ENCODE measurements around the gene GRIN2D. TPM values are rescaled to one million over a fixed set of nuclear protein-coding genes. Genes with fewer than 3 reads are reported as not detected.

The GRIN2D gene
- total RNA-seq, 5 donors from 2014 or later (not counting 1 experiment from before 2014, with no cell fraction given), result 0.13 to 0.23 (median 0.16) TPM; not detected in 1

DNA sequence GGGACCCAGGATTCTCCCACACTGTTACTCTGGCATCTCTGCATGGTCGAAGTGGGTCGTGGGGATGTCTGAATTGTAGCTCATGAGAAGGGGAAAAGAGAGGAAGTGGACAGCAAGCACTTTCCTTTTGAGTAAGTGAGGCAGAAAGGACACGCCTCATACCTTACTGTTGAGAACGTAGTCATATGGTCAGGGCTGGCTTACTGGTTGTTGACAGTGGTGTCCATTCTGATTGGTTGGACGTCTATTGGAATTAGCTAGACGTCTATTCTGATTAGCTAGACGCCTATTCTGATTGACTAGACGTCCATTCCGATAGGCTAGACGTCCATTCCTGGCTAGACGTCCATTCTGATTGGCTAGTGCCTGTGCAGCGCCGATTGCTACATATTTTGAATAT lies 12.4 kb downstream of the GRIN2D start:
- ATAC-seq (replicated peaks in 1 of 4), result no peak

DNA sequence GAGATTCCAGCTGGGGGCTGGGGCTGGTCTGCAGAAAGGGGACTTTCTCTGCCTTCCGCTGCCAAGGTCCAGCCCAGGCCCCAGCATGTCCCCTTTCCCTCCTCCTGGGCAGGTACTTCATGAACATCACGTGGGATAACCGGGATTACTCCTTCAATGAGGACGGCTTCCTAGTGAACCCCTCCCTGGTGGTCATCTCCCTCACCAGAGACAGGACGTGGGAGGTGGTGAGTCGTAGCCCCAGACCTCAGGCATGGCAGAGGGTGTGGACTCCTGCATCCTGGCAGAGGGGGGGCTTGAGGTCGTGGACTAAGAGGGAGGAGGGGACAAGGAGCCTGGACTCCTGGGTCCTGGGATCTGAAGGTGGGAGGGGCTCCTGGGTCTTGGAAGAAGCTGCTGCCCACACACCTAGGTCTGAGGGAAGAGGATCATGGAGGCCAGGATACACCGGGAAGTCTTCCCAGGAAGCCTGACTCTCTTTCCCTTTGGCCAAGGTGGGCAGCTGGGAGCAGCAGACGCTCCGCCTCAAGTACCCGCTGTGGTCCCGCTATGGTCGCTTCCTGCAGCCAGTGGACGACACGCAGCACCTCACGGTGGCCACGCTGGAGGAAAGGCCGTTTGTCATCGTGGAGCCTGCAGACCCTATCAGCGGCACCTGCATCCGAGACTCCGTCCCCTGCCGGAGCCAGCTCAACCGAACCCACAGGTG lies 20.6 kb downstream of the GRIN2D start:
- Mint-ChIP-seq H3K9me3 (no peaks in the 10 kb centered on the region), H3K4me3 (peak overlapping the region in 2 of 3 donors; percentile 76 to 85), H3K27me3 (peaks cover 1 to 15% of the 10 kb centered on the region in 2 donors), H3K4me1 (peaks cover 16 to 31% (median 24%) of the 10 kb centered on the region in 3 donors), H3K27ac (peak overlapping the region in 1 of 2 donors; percentile 55), H3K36me3 (no peaks in the 10 kb centered on the region)
- Histone ChIP-seq H3K27ac (ENCODE audit: low read length) (no peak overlapping the region), H3K4me3 (ENCODE audit: control insufficient read depth in 1 of 2, extremely low read depth in 1 of 2, low read length in 1 of 2) (peak overlapping the region in 1 of 2 donors; percentile 43), H3K9me3 (no peaks in the 10 kb centered on the region), H3K4me1 (ENCODE audit: control insufficient read depth in 1 of 2, extremely low read depth in 1 of 2, insufficient read depth in 2 of 2, low read length in 2 of 2) (peaks cover 0 to 29% of the 10 kb centered on the region in 2 experiments), H3K36me3 (ENCODE audit: control insufficient read depth in 2 of 2, extremely low read depth in 1 of 2, insufficient read depth in 1 of 2, low read length in 1 of 2) (no peaks in the 10 kb centered on the region), H3K27me3 (replicated peaks in 1 of 2; ENCODE audit: control insufficient read depth in 2 of 2, extremely low read depth in 1 of 2, insufficient read depth in 2 of 2, low read length in 1 of 2) (peaks cover 0 to 49% of the 10 kb centered on the region in 2 experiments)
- no peak for ATAC-seq (replicated peaks in 1 of 4)
- ChIA-PET POLR2A (interaction anchor here in 1 of 2 donors (0.6 kb wide), 1 partner anchor 89 kb away, joined by 9 read pairs; the partner anchor contains the start of gene EMP3), CTCF (no interaction called here)
- WGBS (ENCODE audit: insufficient coverage), result 60% methylated on average over 21 of the region's 24 CpGs
- no peak for DNase-seq

More for the DNA sequence above, 12.4 kb downstream of the GRIN2D start:
- no peak overlapping the region for H3K27ac ChIP-seq (ENCODE audit: low read length)
- peaks cover 0 to 5% (median 0%) of the 10 kb centered on the region in 3 donors for H3K9me3 Mint-ChIP-seq
- CTCF ChIA-PET, result no interaction called here
- peaks cover 11 to 15% of the 10 kb centered on the region in 2 donors for H3K27me3 Mint-ChIP-seq
- H3K4me1 Mint-ChIP-seq, result peaks cover 6% of the 10 kb centered on the region in 3 donors
- H3K4me3 Mint-ChIP-seq, result no peak overlapping the region
- H3K4me1 ChIP-seq (ENCODE audit: control insufficient read depth in 1 of 2, extremely low read depth in 1 of 2, insufficient read depth in 2 of 2, low read length in 2 of 2), result peaks cover 0 to 6% of the 10 kb centered on the region in 2 experiments
- DNase-seq, result no peak
- H3K4me3 ChIP-seq (ENCODE audit: control insufficient read depth in 1 of 2, extremely low read depth in 1 of 2, low read length in 1 of 2), result no peak overlapping the region
- WGBS (ENCODE audit: insufficient coverage), result 74% methylated on average over 11 of the region's 13 CpGs
- no peaks in the 10 kb centered on the region for H3K36me3 ChIP-seq (ENCODE audit: control insufficient read depth in 2 of 2, extremely low read depth in 1 of 2, insufficient read depth in 1 of 2, low read length in 1 of 2)
- POLR2A ChIA-PET, result no interaction called here
- peaks cover 0 to 11% of the 10 kb centered on the region in 2 experiments for H3K27me3 ChIP-seq (replicated peaks in 1 of 2; ENCODE audit: control insufficient read depth in 2 of 2, extremely low read depth in 1 of 2, insufficient read depth in 2 of 2, low read length in 1 of 2)
- H3K27ac Mint-ChIP-seq, result no peak overlapping the region
- H3K9me3 ChIP-seq, result no peaks in the 10 kb centered on the region
- H3K36me3 Mint-ChIP-seq, result no peaks in the 10 kb centered on the region

- no peaks in the 10 kb centered on the region for H3K9me3 ChIP-seq
- H3K4me3 ChIP-seq (ENCODE audit: control insufficient read depth in 1 of 2, extremely low read depth in 1 of 2, low read length in 1 of 2), result peak overlapping the region in 1 of 2 donors; percentile 43
- Mint-ChIP-seq H3K36me3 (no peaks in the 10 kb centered on the region), H3K4me3 (peak overlapping the region; percentile 3 to 85 (median 76)), H3K9me3 (no peaks in the 10 kb centered on the region), H3K27me3 (peaks cover 4 to 17% of the 10 kb centered on the region in 2 donors), H3K4me1 (peaks cover 20 to 35% (median 27%) of the 10 kb centered on the region in 3 donors), H3K27ac (no peak overlapping the region)
- 4% methylated on average over 11 of the region's 14 CpGs for whole genome bisulfite sequencing (ENCODE audit: insufficient coverage)
- ATAC-seq (replicated peaks in 1 of 4) (peak; percentile 59 to 77 (median 72)), DNase-seq (peak; percentile 39 to 83 (median 65))
- CTCF ChIA-PET, result interaction anchor here in 1 of 2 donors (0.6 kb wide), 1 partner anchor 12 kb away, joined by 3 read pairs; no protein-coding TSS in a partner anchor
- POLR2A ChIA-PET, result no interaction called here
- H3K27me3 ChIP-seq (replicated peaks in 1 of 2; ENCODE audit: control insufficient read depth in 2 of 2, extremely low read depth in 1 of 2, insufficient read depth in 2 of 2, low read length in 1 of 2), result peaks cover 0 to 55% of the 10 kb centered on the region in 2 experiments
- H3K36me3 ChIP-seq (ENCODE audit: control insufficient read depth in 2 of 2, extremely low read depth in 1 of 2, insufficient read depth in 1 of 2, low read length in 1 of 2), result no peaks in the 10 kb centered on the region
- no peak overlapping the region for H3K27ac ChIP-seq (ENCODE audit: low read length)
- peaks cover 0 to 35% of the 10 kb centered on the region in 2 experiments for H3K4me1 ChIP-seq (ENCODE audit: control insufficient read depth in 1 of 2, extremely low read depth in 1 of 2, insufficient read depth in 2 of 2, low read length in 2 of 2)
Measured at GRCh38 chr19:48415395-48415794, 21.9 kb downstream of the GRIN2D start.

- CTCF ChIA-PET, result no interaction called here
- ATAC-seq (replicated peaks in 1 of 4) (no peak), DNase-seq (no peak)
- Mint-ChIP-seq H3K36me3 (no peaks in the 10 kb centered on the region), H3K27ac (no peak overlapping the region), H3K4me1 (peaks cover 20 to 35% (median 27%) of the 10 kb centered on the region in 3 donors), H3K4me3 (peak overlapping the region in 1 of 3 donors; percentile 85), H3K9me3 (no peaks in the 10 kb centered on the region), H3K27me3 (peaks cover 4 to 17% of the 10 kb centered on the region in 2 donors)
- 37% methylated on average over 30 of the region's 30 CpGs for WGBS (ENCODE audit: insufficient coverage)
- Histone ChIP-seq H3K36me3 (ENCODE audit: control insufficient read depth in 2 of 2, extremely low read depth in 1 of 2, insufficient read depth in 1 of 2, low read length in 1 of 2) (no peaks in the 10 kb centered on the region), H3K27ac (ENCODE audit: low read length) (no peak overlapping the region), H3K4me3 (ENCODE audit: control insufficient read depth in 1 of 2, extremely low read depth in 1 of 2, low read length in 1 of 2) (no peak overlapping the region), H3K4me1 (ENCODE audit: control insufficient read depth in 1 of 2, extremely low read depth in 1 of 2, insufficient read depth in 2 of 2, low read length in 2 of 2) (peaks cover 0 to 35% of the 10 kb centered on the region in 2 experiments), H3K27me3 (replicated peaks in 1 of 2; ENCODE audit: control insufficient read depth in 2 of 2, extremely low read depth in 1 of 2, insufficient read depth in 2 of 2, low read length in 1 of 2) (peaks cover 0 to 55% of the 10 kb centered on the region in 2 experiments), H3K9me3 (no peaks in the 10 kb centered on the region)
- POLR2A ChIA-PET, result no interaction called here
Measured at GRCh38 chr19:48415806-48416221, 22.3 kb downstream of the GRIN2D start.

- H3K9me3 ChIP-seq, result no peaks in the 10 kb centered on the region
- H3K4me1 ChIP-seq (ENCODE audit: control insufficient read depth in 1 of 2, extremely low read depth in 1 of 2, insufficient read depth in 2 of 2, low read length in 2 of 2), result peaks cover 0 to 35% of the 10 kb centered on the region in 2 experiments
- no peak overlapping the region for H3K4me3 ChIP-seq (ENCODE audit: control insufficient read depth in 1 of 2, extremely low read depth in 1 of 2, low read length in 1 of 2)
- no peaks in the 10 kb centered on the region for H3K9me3 Mint-ChIP-seq
- no peak overlapping the region for H3K27ac ChIP-seq (ENCODE audit: low read length)
- H3K27me3 ChIP-seq (replicated peaks in 1 of 2; ENCODE audit: control insufficient read depth in 2 of 2, extremely low read depth in 1 of 2, insufficient read depth in 2 of 2, low read length in 1 of 2), result peaks cover 0 to 61% of the 10 kb centered on the region in 2 experiments
- no peak for DNase-seq
- no peak overlapping the region for H3K27ac Mint-ChIP-seq
- no peaks in the 10 kb centered on the region for H3K36me3 Mint-ChIP-seq
- H3K36me3 ChIP-seq (ENCODE audit: control insufficient read depth in 2 of 2, extremely low read depth in 1 of 2, insufficient read depth in 1 of 2, low read length in 1 of 2), result no peaks in the 10 kb centered on the region
- H3K4me1 Mint-ChIP-seq, result peaks cover 20 to 35% (median 27%) of the 10 kb centered on the region in 3 donors
- POLR2A ChIA-PET, result no interaction called here
- CTCF ChIA-PET, result no interaction called here
- 89% methylated on average over 4 of the region's 7 CpGs for WGBS (ENCODE audit: insufficient coverage)
- H3K4me3 Mint-ChIP-seq, result no peak overlapping the region
- no peak for ATAC-seq (replicated peaks in 1 of 4)
- H3K27me3 Mint-ChIP-seq, result peaks cover 4 to 17% of the 10 kb centered on the region in 2 donors
Measured at GRCh38 chr19:48417421-48417820, 24.0 kb downstream of the GRIN2D start.

DNA sequence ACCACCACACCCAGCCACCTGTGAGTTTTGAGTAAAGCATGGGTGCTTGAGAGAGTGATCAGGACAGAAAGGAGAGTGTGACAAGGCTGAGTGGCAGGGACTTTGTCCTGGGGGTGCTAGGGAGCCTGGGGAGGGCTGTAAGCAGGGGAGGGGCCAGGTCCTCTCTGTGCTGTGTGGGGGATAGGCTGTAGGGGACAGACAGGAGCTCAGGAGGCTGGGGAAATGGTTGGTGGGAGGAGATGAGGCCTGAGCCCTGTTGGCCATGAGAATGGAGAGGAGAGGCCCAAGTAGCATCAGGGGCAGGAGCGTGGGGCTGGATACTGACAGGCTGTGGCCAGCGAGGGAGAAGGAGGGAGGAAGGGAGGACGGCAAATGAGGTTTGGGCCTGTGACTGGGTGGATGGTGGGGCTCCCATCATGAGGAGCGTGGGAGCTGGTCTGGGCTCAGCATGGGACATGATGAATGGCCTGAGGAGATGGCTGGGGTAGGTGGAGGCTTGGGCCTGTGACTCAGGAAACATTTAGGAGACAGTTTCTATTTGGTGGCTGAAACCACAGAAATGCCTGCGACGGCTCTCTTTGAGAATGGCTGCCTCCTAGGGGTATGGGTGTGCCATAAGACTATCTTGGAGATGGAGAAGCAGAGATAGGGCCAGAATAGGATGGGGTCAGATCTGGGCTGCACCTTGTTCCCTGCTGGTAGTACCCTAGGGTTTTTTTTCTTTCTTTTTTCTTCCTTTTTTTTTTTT lies 25.0 kb downstream of the GRIN2D start:
- 93% methylated on average over 4 of the region's 6 CpGs for WGBS (ENCODE audit: insufficient coverage)
- Histone ChIP-seq H3K36me3 (ENCODE audit: control insufficient read depth in 2 of 2, extremely low read depth in 1 of 2, insufficient read depth in 1 of 2, low read length in 1 of 2) (no peaks in the 10 kb centered on the region), H3K4me1 (ENCODE audit: control insufficient read depth in 1 of 2, extremely low read depth in 1 of 2, insufficient read depth in 2 of 2, low read length in 2 of 2) (peaks cover 0 to 35% of the 10 kb centered on the region in 2 experiments), H3K9me3 (no peaks in the 10 kb centered on the region), H3K27me3 (replicated peaks in 1 of 2; ENCODE audit: control insufficient read depth in 2 of 2, extremely low read depth in 1 of 2, insufficient read depth in 2 of 2, low read length in 1 of 2) (peaks cover 0 to 64% of the 10 kb centered on the region in 2 experiments), H3K27ac (ENCODE audit: low read length) (no peak overlapping the region), H3K4me3 (ENCODE audit: control insufficient read depth in 1 of 2, extremely low read depth in 1 of 2, low read length in 1 of 2) (no peak overlapping the region)
- Mint-ChIP-seq H3K9me3 (no peaks in the 10 kb centered on the region), H3K4me3 (peak overlapping the region; percentile 75 to 80 (median 78)), H3K27me3 (peaks cover 8 to 19% of the 10 kb centered on the region in 2 donors), H3K36me3 (no peaks in the 10 kb centered on the region), H3K27ac (peak overlapping the region in 1 of 2 donors; percentile 81), H3K4me1 (peaks cover 20 to 33% (median 27%) of the 10 kb centered on the region in 3 donors)
- ATAC-seq (replicated peaks in 1 of 4), result no peak
- ChIA-PET POLR2A (no interaction called here), CTCF (interaction anchor here in 1 of 2 donors (0.6 kb wide), 1 partner anchor 12 kb away, joined by 3 read pairs; no protein-coding TSS in a partner anchor)
- peak in 1 of 35 experiments; percentile 24 for DNase-seq

All from T-cell (primary cell).